K562 (cell line): ENCODE results near the gene RECK. TPM values are rescaled to one million over a fixed set of nuclear protein-coding genes. Genes with fewer than 3 reads are reported as not detected.

Experiments used
- ATF1 ChIP-seq, 2 experiments: fragments of 450-650 bp in 1 of 2; IDR thresholded peaks; 2 replicates each; pipeline ENCODE4 v1.6.1; 2016; ENCODE audit warnings: missing compliant biosample characterization in 1 of 2, missing genetic modification characterization in 1 of 2
- CBX5 ChIP-seq: IDR thresholded peaks from 2 replicates; pipeline ENCODE4 v1.6.1; 2014; ENCODE audit warnings: low read depth, borderline replicate concordance
- FOXJ3 ChIP-seq: sonication (generic); formaldehyde crosslinking; IDR thresholded peaks from 2 replicates; pipeline ENCODE4 v1.4.0; 2020; ENCODE audit warnings: mild to moderate bottlenecking, missing genetic modification reagents
- HNRNPUL1 ChIP-seq: fragments of 200-400 bp; formaldehyde crosslinking; IDR thresholded peaks from 2 replicates; pipeline ENCODE4 v1.6.1; 2017; ENCODE audit warnings: low read length
- RB1 ChIP-seq: fragments of 450-650 bp; IDR thresholded peaks from 2 replicates; pipeline ENCODE4 v1.6.1; 2017; ENCODE audit warnings: low read depth, mild to moderate bottlenecking
- ZNF121 ChIP-seq: sonication (generic); formaldehyde crosslinking; conservative IDR thresholded peaks from 2 replicates; pipeline ENCODE4 v1.8.0; 2022; ENCODE audit warnings: missing genetic modification reagents
- polyA plus RNA-seq, 8 experiments: library from polyadenylated mRNA; depleted of rRNA in 4 of 8; stranded (reverse) in 5 of 8; unstranded in 3 of 8; fragments of >200 nt; fragmentation: Nextera tagmentation in 2 of 8; fragmentation: Illumina TruSeq in 1 of 8; extraction: Ambion mirVana in 2 of 8; extraction: Trizol in 1 of 8; gene quantifications; 2 replicates each; pipeline versions ENCODE4 v1.2.1 to v1.2.3, GENCODE V29; 2011 to 2014; ENCODE audit warnings: inconsistent platforms in 1 of 8, missing spikeins in 1 of 8
- total RNA-seq, 7 experiments: library from RNA; depleted of rRNA in 6 of 7; stranded (reverse); fragments of >200 nt in 6 of 7; fragmentation: Illumina TruSeq in 2 of 7; extraction: Trizol in 2 of 7; gene quantifications; 2 replicates each; pipeline versions ENCODE4 v1.2.1 to v1.2.3, GENCODE V29; 2011 to 2021; ENCODE audit warnings: low replicate concordance in 1 of 7
- TF ChIP-seq, protein P1 (sequence below): fragments of 250-450 bp; sonication (Bioruptor Pico); IDR thresholded peaks from 2 replicates; pipeline ENCODE4 v1.5.0; 2022; ENCODE audit warnings: mild to moderate bottlenecking
- TF ChIP-seq, protein P2 (sequence below), 2 experiments: fragments of 450-650 bp; formaldehyde crosslinking in 1 of 2; IDR thresholded peaks; 2 replicates each; pipeline versions ENCODE4 v1.4.0 to v1.6.1; 2014 to 2020; ENCODE audit warnings: mild to moderate bottlenecking in 2 of 2, borderline replicate concordance in 1 of 2, low read depth in 1 of 2
- TF ChIP-seq, protein P3 (sequence below): fragments of 200-800 bp; sonication (Bioruptor generic); IDR thresholded peaks from 2 replicates; pipeline ENCODE4 v1.6.1; 2017; ENCODE audit warnings: missing genetic modification characterization, missing compliant biosample characterization

RECK gene
- total and polyA plus RNA-seq, 9 of the 15 experiments (the other 6 are each of a cell fraction or from before 2014, with no cell fraction given) = 0.04 to 0.36 (median 0.16) TPM

DNA sequence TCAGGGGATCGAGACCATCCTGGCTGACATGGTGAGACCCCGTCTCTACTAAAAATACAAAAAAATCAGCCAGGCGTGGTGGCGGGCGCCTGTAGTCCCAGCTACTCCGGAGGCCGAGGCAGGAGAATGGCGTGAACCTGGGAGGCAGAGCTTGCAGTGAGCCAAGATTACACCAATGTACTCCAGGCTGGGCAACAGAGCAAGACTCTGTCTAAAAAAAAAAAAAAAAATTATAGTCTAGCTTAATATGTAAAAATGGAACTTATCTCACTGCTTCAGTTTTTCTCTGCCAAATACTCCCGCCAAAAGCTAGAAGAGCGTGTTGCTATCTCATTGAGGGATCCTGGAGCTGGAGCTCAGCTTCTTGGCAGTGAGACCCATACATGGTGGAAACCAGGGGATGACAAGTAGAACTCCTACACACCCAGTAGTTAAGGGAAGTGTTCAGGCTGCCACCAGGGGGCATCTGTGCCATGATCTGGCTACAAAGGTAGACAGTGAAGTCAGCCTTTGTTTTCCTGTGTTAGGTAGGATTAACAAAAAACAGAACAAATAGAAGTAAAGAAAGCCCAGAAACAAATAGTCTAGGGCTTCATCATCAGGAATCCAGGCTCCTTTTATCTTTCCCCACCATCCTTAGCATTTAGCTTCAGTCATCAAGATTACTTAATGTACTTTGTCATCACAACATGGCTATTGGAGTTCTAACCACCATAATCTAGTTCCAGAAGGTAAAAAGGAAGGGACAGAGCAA is 66.2 kb downstream of the RECK start (continued):
- TF ChIP-seq, protein P1, sequence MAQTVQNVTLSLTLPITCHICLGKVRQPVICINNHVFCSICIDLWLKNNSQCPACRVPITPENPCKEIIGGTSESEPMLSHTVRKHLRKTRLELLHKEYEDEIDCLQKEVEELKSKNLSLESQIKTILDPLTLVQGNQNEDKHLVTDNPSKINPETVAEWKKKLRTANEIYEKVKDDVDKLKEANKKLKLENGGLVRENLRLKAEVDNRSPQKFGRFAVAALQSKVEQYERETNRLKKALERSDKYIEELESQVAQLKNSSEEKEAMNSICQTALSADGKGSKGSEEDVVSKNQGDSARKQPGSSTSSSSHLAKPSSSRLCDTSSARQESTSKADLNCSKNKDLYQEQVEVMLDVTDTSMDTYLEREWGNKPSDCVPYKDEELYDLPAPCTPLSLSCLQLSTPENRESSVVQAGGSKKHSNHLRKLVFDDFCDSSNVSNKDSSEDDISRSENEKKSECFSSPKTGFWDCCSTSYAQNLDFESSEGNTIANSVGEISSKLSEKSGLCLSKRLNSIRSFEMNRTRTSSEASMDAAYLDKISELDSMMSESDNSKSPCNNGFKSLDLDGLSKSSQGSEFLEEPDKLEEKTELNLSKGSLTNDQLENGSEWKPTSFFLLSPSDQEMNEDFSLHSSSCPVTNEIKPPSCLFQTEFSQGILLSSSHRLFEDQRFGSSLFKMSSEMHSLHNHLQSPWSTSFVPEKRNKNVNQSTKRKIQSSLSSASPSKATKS (CRISPR knock-in tag) = no peak
- TF ChIP-seq RB1 (peak; percentile 54; the same call in 1 of the 2 replicates), FOXJ3 (CRISPR knock-in tag) (no peak), ATF1 (CRISPR knock-in tag; IDR thresholded peaks at IDR 0.05) (no peak), ATF1 (tag; IDR thresholded peaks at IDR 0.05) (no peak), CBX5 (no peak), HNRNPUL1 (no peak), ZNF121 (peak; percentile 10; the same call in 1 of the 2 replicates)
- TF ChIP-seq, protein P2, sequence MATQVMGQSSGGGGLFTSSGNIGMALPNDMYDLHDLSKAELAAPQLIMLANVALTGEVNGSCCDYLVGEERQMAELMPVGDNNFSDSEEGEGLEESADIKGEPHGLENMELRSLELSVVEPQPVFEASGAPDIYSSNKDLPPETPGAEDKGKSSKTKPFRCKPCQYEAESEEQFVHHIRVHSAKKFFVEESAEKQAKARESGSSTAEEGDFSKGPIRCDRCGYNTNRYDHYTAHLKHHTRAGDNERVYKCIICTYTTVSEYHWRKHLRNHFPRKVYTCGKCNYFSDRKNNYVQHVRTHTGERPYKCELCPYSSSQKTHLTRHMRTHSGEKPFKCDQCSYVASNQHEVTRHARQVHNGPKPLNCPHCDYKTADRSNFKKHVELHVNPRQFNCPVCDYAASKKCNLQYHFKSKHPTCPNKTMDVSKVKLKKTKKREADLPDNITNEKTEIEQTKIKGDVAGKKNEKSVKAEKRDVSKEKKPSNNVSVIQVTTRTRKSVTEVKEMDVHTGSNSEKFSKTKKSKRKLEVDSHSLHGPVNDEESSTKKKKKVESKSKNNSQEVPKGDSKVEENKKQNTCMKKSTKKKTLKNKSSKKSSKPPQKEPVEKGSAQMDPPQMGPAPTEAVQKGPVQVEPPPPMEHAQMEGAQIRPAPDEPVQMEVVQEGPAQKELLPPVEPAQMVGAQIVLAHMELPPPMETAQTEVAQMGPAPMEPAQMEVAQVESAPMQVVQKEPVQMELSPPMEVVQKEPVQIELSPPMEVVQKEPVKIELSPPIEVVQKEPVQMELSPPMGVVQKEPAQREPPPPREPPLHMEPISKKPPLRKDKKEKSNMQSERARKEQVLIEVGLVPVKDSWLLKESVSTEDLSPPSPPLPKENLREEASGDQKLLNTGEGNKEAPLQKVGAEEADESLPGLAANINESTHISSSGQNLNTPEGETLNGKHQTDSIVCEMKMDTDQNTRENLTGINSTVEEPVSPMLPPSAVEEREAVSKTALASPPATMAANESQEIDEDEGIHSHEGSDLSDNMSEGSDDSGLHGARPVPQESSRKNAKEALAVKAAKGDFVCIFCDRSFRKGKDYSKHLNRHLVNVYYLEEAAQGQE (IDR thresholded peaks at IDR 0.05; ENCODE audit: borderline replicate concordance) = peak; percentile 66; the same call in 1 of the 2 replicates
- TF ChIP-seq, protein P2 (CRISPR knock-in tag; IDR thresholded peaks at IDR 0.05; ENCODE audit: low read depth) = no peak
- TF ChIP-seq, protein P3, sequence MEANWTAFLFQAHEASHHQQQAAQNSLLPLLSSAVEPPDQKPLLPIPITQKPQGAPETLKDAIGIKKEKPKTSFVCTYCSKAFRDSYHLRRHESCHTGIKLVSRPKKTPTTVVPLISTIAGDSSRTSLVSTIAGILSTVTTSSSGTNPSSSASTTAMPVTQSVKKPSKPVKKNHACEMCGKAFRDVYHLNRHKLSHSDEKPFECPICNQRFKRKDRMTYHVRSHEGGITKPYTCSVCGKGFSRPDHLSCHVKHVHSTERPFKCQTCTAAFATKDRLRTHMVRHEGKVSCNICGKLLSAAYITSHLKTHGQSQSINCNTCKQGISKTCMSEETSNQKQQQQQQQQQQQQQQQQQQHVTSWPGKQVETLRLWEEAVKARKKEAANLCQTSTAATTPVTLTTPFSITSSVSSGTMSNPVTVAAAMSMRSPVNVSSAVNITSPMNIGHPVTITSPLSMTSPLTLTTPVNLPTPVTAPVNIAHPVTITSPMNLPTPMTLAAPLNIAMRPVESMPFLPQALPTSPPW (CRISPR knock-in tag) = 0 out of 2 replicates have a peak, but pooled peaks have one; percentile 10
